ENCODE results near the gene EXOSC6. TPM values are rescaled to one million over a fixed set of nuclear protein-coding genes. Genes with fewer than 3 reads are reported as not detected.
"Not testable (repeated sequence)": the region's sequence is repeated elsewhere in the genome, so short reads cannot be mapped to it uniquely, and the experiment has no call there.

Gene EXOSC6
- total RNA-seq, result 10 to 100 TPM; 13.5 to 43.7 (median 17.5) TPM

- ATAC-seq (ENCODE audit: low FRiP score) (peak; percentile 98), DNase-seq (ENCODE audit: low spot score) (peak; percentile 48)
- TF ChIP-seq CTCF (IDR thresholded peaks at IDR 0.05), result peak in 2 of 3 donors; percentile 26 to 28
Observed at GRCh38 chr16:70251629-70252354, at the start of gene EXOSC6. EXOSC6 (minus strand) TSS chr16:70251940; CDS start chr16:70251900, 40 bp downstream.

- ATAC-seq (ENCODE audit: low FRiP score) (no peak), DNase-seq (ENCODE audit: low spot score) (no peak)
- no peak for TF ChIP-seq CTCF (IDR thresholded peaks at IDR 0.05)
Observed at GRCh38 chr16:70301121-70301520, 49.4 kb upstream of the EXOSC6 start.

- DNase-seq (ENCODE audit: low spot score) (peak; percentile 53), ATAC-seq (ENCODE audit: low FRiP score) (peak; percentile 85)
- no peak for TF ChIP-seq CTCF (IDR thresholded peaks at IDR 0.05)
Observed at GRCh38 chr16:70298988-70299938, 47.5 kb upstream of the EXOSC6 start, which contains the start of gene DDX19B. DDX19B (plus strand) TSS chr16:70299186; CDS start chr16:70299298, 112 bp downstream.

GRCh38 chr16:70295634-70296033, 43.9 kb upstream of the EXOSC6 start:
- ATAC-seq (ENCODE audit: low FRiP score) (no peak), DNase-seq (ENCODE audit: low spot score) (no peak)
- no peak for TF ChIP-seq CTCF (IDR thresholded peaks at IDR 0.05)

- DNase-seq (ENCODE audit: low spot score) (no peak), ATAC-seq (ENCODE audit: low FRiP score) (no peak)
- TF ChIP-seq CTCF (IDR thresholded peaks at IDR 0.05), result no peak
Observed at GRCh38 chr16:70294385-70295025, 42.8 kb upstream of the EXOSC6 start.

- ATAC-seq (ENCODE audit: low FRiP score); DNase-seq (ENCODE audit: low spot score): not testable (repeated sequence)
Observed at GRCh38 chr16:70292148-70292547, 40.4 kb upstream of the EXOSC6 start.

Data from omental fat pad (tissue), 4 donors.